GM18502 (cell line): ENCODE results near the gene MRPL42.
"Not testable (repeated sequence)": the region's sequence is repeated elsewhere in the genome, so short reads cannot be mapped to it uniquely, and the experiment has no call there.

Experiments used
- ATAC-seq: cut with Tn5 transposase; IDR thresholded peaks from one replicate; pipeline ENCODE4 v1.9.1; 2021; ENCODE audit warnings: mild to moderate bottlenecking; ENCODE audit not compliant: unreplicated experiment, poor library complexity

The MRPL42 gene

GRCh38 chr12:93484315-93484981, 17.1 kb downstream of the MRPL42 start:
- ATAC-seq: no peak

DNA sequence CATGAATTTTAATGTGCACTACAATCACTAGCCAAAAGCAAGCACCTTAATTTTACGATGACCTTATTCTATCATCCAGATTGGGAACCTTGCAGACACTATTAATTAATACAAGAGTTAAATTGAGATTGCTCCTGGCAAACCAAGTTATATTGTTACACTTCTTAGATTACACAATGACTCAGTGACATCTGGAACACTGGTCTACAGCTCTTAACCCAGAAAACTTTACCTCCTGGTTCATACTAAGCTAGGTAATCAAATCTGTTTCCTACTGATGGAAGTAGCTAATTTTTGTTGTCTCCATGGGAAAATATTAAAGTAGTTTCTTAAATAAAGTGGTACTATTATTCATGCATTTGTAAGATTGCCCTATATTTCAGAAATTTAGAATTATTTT, 25.5 kb downstream of the MRPL42 start:
- not testable (repeated sequence) for ATAC-seq

GRCh38 chr12:93494096-93494495, 26.8 kb downstream of the MRPL42 start:
- no peak for ATAC-seq

- no peak for ATAC-seq
These were observed 30.1 kb downstream of the MRPL42 start for GRCh38 chr12:93497456-93497855.

DNA sequence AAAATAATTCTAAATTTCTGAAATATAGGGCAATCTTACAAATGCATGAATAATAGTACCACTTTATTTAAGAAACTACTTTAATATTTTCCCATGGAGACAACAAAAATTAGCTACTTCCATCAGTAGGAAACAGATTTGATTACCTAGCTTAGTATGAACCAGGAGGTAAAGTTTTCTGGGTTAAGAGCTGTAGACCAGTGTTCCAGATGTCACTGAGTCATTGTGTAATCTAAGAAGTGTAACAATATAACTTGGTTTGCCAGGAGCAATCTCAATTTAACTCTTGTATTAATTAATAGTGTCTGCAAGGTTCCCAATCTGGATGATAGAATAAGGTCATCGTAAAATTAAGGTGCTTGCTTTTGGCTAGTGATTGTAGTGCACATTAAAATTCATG, 31.5 kb downstream of the MRPL42 start:
- ATAC-seq: not testable (repeated sequence)

GRCh38 chr12:93500201-93500600, 32.9 kb downstream of the MRPL42 start:
- no peak for ATAC-seq

DNA sequence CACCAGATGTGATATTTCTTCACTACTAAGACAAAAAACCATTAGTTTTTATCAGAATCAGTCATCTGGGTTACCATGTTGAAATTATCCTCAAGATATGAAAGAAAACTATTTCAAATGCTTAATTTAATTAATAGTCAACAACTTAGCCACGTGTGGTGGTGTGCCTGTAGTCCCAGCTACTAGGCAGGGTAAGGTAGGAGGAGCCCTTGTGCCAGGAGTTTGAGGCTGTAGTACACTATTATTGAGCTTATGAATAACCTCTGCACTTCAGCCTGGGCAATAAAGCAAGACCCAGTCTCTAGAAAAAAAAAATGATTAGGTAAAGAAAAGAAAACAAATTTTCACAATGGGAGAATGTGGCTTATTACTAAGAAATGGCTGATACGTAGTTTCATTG, 33.4 kb downstream of the MRPL42 start:
- no peak for ATAC-seq

- no peak for ATAC-seq
These were observed 35.7 kb downstream of the MRPL42 start for GRCh38 chr12:93502802-93503623.

GRCh38 chr12:93507165-93507564, 39.9 kb downstream of the MRPL42 start:
- no peak for ATAC-seq

- no peak for ATAC-seq
These were observed 42.2 kb downstream of the MRPL42 start for GRCh38 chr12:93509506-93509905.

DNA sequence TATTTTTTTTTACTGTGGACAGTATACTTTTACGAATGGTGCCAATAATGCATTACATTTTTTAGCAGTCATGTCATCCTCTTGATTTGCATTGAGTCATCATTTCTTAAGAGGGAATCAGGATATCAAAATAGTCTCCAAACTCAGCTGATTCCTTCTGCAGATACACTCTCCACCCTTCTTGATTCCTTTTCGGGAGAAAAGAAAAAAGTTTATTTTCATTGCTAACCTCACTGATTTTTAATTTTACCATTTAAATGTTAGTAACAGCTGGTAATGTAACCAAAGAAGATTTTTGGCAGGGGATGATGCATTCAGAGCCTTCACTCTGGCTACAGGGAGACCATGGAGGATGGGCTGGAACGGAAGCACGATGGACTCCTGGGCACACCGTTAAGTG, 47.5 kb downstream of the MRPL42 start:
- no peak for ATAC-seq

DNA sequence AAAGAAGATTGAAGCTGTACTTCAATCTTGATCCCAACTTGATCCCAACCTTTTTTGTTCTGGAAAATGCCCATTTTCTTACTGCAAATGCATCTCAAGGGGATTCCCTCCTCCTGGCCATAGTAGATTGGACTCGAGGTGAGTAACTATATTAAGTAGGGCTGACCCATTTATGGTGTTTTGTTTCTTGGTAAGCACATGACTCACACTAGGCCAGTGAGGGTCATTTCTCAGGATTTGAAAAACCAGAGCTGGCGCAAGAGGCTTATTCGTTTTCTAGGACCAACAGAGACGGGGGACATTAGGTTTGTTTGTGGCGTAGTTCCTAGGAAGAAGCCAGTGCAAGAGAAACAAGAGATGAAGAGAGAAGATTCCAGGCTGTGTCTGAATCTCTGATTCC, 51.4 kb downstream of the MRPL42 start:
- no peak for ATAC-seq

DNA sequence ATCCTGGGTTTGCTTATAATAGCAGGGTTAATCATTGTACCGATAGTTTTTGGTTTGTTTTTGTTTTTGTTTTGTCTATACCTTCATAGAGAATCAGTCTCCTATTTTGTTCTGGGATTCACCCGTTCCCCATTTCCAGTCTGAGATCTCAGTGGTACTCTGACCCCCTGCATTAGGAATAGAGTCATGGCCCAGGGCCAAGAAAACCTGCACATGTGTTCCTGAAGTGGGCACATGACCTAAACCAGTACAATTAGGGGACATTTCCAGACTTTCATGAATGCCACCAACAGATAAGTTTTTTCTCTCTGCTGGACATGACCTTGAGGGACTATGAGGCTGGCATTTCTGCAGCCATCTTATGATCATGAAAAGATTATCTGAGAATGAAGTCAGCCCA, 52.5 kb downstream of the MRPL42 start:
- ATAC-seq: no peak

DNA sequence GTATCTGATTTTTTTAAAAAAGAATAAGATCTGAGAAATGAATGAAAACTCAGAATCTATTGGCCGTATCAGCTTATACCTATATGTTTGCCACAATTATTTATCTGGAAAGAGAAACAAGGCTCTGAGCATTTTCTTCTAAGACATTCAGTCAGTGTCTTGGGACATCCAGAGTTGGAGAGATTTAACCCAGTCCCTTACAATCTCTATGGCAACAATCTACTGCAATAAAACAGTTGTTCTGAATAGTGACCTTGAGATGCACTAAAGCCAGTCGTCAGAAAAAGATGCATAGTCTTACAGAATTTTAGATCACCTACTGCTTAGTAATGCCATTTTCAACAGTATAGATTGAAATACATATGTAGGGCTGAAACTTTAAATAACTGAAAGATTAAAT, 53.1 kb downstream of the MRPL42 start:
- no peak for ATAC-seq

GRCh38 chr12:93521225-93522080, 54.1 kb downstream of the MRPL42 start:
- no peak for ATAC-seq

DNA sequence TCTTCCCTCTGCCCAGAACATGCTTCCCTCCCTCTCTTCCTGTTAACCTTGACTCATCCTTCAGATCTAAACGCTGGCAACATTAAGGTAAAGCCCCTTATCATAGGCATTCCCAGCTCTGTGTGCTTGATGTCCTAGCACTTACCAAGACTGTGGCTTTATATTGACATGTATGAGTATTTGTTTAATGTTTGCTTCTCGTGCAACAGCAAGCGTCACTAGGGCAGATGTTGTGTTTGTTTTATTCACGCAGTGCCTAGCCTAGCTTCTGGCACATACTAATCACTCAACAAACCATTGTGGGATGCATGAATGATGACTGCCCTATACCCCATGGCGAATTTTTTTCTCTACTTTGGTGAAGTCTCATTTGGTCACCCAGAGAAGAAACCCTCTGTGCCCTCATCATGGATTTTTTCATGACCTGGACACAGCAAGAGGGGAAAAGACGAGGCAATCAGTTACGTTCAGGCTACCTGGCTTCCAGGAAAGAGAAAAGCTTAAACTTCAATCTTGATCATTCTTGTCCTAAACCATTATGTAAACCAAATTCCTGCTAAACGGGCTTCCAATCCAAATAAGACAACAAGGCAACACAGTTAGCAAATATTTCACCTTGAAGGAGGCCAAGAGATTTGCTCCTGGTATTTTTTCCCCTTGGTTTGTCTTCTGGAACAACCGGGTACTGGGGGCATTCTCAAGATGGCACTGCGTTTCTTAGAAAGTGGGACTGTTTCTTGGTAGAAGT, 57.2 kb downstream of the MRPL42 start:
- no peak for ATAC-seq

DNA sequence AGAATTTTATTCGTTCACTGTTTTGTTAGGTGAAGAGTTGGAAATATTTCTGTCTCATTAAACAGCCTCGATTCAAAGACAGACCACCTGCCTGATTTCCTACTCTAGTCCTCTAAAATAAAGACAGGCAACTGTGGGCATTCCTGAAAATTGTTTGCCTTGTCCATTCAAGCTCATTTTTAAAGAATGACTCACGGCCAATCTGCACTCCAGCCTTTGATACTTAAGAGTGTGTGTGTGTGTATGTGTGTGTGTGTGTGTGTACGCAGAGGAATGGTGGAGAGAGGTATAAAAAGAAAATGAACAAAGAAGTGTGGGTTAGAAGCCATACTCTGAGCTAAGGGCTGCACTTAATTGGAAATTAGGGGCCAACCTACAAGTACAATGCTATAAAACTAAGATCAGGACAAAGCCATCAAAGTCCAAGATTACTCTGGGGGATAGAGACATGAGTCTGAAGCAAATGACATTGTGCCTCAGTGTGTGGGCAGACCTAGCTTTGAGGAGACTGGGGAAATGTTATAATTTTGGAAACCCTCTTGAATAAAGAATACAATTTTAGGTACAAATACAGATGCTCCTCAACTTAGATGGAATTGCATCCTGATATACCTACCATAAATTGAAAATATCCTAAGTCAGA, 59.6 kb downstream of the MRPL42 start:
- no peak for ATAC-seq

DNA sequence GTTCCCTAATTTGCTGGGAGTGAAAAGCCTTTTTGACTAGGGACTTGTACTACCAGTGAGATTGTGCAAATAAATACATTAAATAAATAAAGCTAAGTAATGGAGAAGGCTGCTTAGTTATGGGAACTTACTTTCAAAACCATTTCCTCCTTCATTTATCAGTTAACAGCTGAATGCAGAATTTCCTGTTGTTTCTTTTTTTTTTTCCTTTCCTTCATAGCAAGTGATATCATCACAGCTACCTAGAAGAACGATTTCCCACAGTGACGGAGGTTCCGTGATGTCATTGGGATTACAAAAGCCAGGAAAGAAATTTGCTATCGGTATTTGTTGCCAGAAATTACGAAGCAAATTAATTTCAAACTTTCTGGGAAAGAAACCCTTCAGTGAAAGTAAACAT, 63.0 kb downstream of the MRPL42 start:
- no peak for ATAC-seq

GRCh38 chr12:93533310-93533709, 66.0 kb downstream of the MRPL42 start:
- no peak for ATAC-seq
